ENCODE data around the gene C3orf52.

- no peak for TF ChIP-seq CTCF (conservative IDR thresholded peaks at IDR 0.05; ENCODE audit: low read depth in 2 of 2)
- no peak for TF ChIP-seq EZH2phosphoT487 (IDR thresholded peaks at IDR 0.05; ENCODE audit: unreplicated experiment)
- TF ChIP-seq CREB1 (CRISPR knock-in tag; IDR thresholded peaks at IDR 0.05; ENCODE audit: low read depth) = no peak
- no peak for TF ChIP-seq POLR2AphosphoS5 (IDR thresholded peaks at IDR 0.05; ENCODE audit: low read depth)
- no peak for TF ChIP-seq REST (IDR thresholded peaks at IDR 0.05; ENCODE audit: unreplicated experiment)
- TF ChIP-seq ZNF331 (CRISPR knock-in tag; IDR thresholded peaks at IDR 0.05; ENCODE audit: low read depth) = no peak
- no peak for TF ChIP-seq EZH2 (IDR thresholded peaks at IDR 0.05; ENCODE audit: low read depth, unreplicated experiment)
- no peak for TF ChIP-seq ETS1 (IDR thresholded peaks at IDR 0.05)
- TF ChIP-seq ZNF462 (CRISPR knock-in tag; IDR thresholded peaks at IDR 0.05) = no peak
- TF ChIP-seq NANOG (IDR thresholded peaks at IDR 0.05; ENCODE audit: borderline replicate concordance) = no peak
- no peak for TF ChIP-seq JUNB (IDR thresholded peaks at IDR 0.05; ENCODE audit: unreplicated experiment)
- no peak for TF ChIP-seq STAT1 (IDR thresholded peaks at IDR 0.05; ENCODE audit: unreplicated experiment)
- no peak for TF ChIP-seq ZNF114 (CRISPR knock-in tag; IDR thresholded peaks at IDR 0.05)
Observed at GRCh38 chr3:112167758-112168157, 81.6 kb downstream of the C3orf52 start.

All from GM23338 (cell line).